Measurements from ENCODE around the gene ACSL5. TPM values are rescaled to one million over a fixed set of nuclear protein-coding genes. Genes with fewer than 3 reads are reported as not detected.

Gene ACSL5
- total RNA-seq, 2 donors from 2014 or later = 14.5 to 19.7 TPM

- no peak overlapping the region for H3K4me3 ChIP-seq
- no peak overlapping the region for H3K27ac ChIP-seq
- no peaks in the 10 kb centered on the region for H3K9me3 ChIP-seq
- DNase-seq (ENCODE audit: low spot score) = no peak
- H3K36me3 ChIP-seq = no peaks in the 10 kb centered on the region
- intact Hi-C loops (cut with DNase I) = no loop called here
- TF ChIP-seq CTCF (IDR thresholded peaks at IDR 0.05) (no peak), POLR2AphosphoS5 (IDR thresholded peaks at IDR 0.05) (no peak), POLR2A (IDR thresholded peaks at IDR 0.05) (no peak)
- H3K27me3 ChIP-seq (replicated peaks; ENCODE audit: insufficient read depth) = no peaks in the 10 kb centered on the region
- 91% methylated on average over 1 of the region's 1 CpG for WGBS
- no peaks in the 10 kb centered on the region for H3K4me1 ChIP-seq (replicated peaks)
These were observed 33.8 kb downstream of the ACSL5 start for GRCh38 chr10:112407696-112408095.

- Histone ChIP-seq H3K9me3 (no peaks in the 10 kb centered on the region), H3K27me3 (replicated peaks; ENCODE audit: insufficient read depth) (no peaks in the 10 kb centered on the region), H3K4me1 (replicated peaks) (no peaks in the 10 kb centered on the region), H3K4me3 (no peak overlapping the region), H3K27ac (no peak overlapping the region), H3K36me3 (no peaks in the 10 kb centered on the region)
- intact Hi-C loops (cut with DNase I) = no loop called here
- WGBS = 65% methylated on average over 2 of the region's 2 CpGs
- no peak for DNase-seq (ENCODE audit: low spot score)
- TF ChIP-seq POLR2A (IDR thresholded peaks at IDR 0.05) (no peak), POLR2AphosphoS5 (IDR thresholded peaks at IDR 0.05) (no peak), CTCF (IDR thresholded peaks at IDR 0.05) (no peak)
These were observed 35.4 kb downstream of the ACSL5 start for GRCh38 chr10:112409299-112409698.

- no peak for TF ChIP-seq POLR2A (IDR thresholded peaks at IDR 0.05)
- TF ChIP-seq POLR2AphosphoS5 (IDR thresholded peaks at IDR 0.05) = no peak
- no peak for TF ChIP-seq CTCF (IDR thresholded peaks at IDR 0.05)
- H3K4me3 ChIP-seq = no peak overlapping the region
- DNase-seq (ENCODE audit: low spot score) = no peak
These were observed 35.8 kb downstream of the ACSL5 start for GRCh38 chr10:112409755-112410154.

GRCh38 chr10:112412696-112413095 lies 38.8 kb downstream of the ACSL5 start:
- DNase-seq (ENCODE audit: low spot score) = no peak
- WGBS = 95% methylated on average over 2 of the region's 2 CpGs

More at GRCh38 chr10:112409755-112410154, 35.8 kb downstream of the ACSL5 start:
- Histone ChIP-seq H3K27me3 (replicated peaks; ENCODE audit: insufficient read depth) (no peaks in the 10 kb centered on the region), H3K4me1 (replicated peaks) (no peaks in the 10 kb centered on the region), H3K36me3 (no peaks in the 10 kb centered on the region), H3K9me3 (no peaks in the 10 kb centered on the region), H3K27ac (no peak overlapping the region)
- 83% methylated on average over 4 of the region's 4 CpGs for WGBS
- intact Hi-C loops (cut with DNase I) = no loop called here

More at GRCh38 chr10:112412696-112413095, 38.8 kb downstream of the ACSL5 start:
- no peaks in the 10 kb centered on the region for H3K36me3 ChIP-seq
- intact Hi-C loops (cut with DNase I) = no loop called here
- H3K9me3 ChIP-seq = no peaks in the 10 kb centered on the region
- H3K27me3 ChIP-seq (replicated peaks; ENCODE audit: insufficient read depth) = no peaks in the 10 kb centered on the region
- H3K4me3 ChIP-seq = no peak overlapping the region
- no peak overlapping the region for H3K27ac ChIP-seq
- no peaks in the 10 kb centered on the region for H3K4me1 ChIP-seq (replicated peaks)
- TF ChIP-seq POLR2A (IDR thresholded peaks at IDR 0.05) (no peak), CTCF (IDR thresholded peaks at IDR 0.05) (no peak), POLR2AphosphoS5 (IDR thresholded peaks at IDR 0.05) (no peak)

Data from prostate gland (tissue), 2 donors.